ENCODE data around the gene HOXA5.
A peak's percentile ranks its signal among the peaks of the same experiment; 100 is the strongest.

Gene HOXA5

DNA sequence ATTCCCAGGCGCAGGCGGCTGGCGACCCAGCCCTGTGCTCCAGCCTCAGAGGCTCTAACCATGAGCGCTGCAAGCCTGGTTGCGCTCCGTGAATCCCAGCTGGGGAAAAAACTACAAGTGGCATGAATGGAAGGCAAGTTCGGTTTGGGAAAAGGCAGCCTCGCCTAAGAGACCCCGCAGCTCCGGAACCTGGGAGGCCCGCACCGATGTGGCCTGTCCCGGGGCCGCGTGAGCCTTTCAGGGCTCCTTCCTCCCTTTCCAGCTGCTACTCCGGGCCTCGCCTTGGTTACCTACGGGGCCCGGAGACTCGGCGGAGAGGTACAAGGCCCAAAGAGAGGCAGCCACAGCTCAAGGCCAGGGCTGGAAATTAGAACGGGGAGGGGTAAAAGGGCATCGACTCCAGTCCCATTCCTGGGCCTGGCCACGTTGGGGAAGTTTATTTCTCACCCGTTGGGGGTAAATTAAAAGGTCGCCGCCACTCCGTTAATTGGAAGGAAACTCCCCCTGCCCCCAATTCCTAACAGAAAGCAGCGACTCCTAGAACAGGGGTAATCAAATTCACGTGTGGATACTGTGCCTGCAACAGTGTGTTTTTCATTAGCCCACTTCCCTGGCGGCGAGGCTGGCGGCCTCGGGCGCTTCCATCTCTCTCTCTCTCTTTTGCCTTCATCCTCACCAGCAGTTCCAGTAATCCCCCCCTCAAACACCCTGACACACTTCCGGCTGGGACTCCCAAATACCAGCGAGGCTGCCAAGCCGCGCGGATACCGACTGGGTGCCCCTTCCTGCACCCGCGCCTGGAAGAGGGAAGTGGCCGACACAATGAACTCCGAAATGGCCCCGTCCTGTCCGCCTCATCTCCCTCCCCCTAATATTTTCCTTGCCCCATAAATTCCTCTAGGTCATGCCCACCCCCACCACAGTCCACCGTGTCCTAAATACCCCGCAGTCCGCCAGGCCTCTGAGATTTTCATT, 23.3 kb upstream of the HOXA5 start (continued):
- TF ChIP-seq ZNF133 (tag by site-specific recombination; IDR thresholded peaks at IDR 0.05) = no peak
- no peak for TF ChIP-seq YY2 (tag by site-specific recombination; IDR thresholded peaks at IDR 0.05)
- peak; percentile 51; the same call in 1 of the 2 replicates for TF ChIP-seq ZNF366 (tag by site-specific recombination; conservative IDR thresholded peaks at IDR 0.05)
- no peak for TF ChIP-seq ZNF623 (tag by site-specific recombination; IDR thresholded peaks at IDR 0.05)
- no peak for TF ChIP-seq ZNF629 (tag by site-specific recombination; IDR thresholded peaks at IDR 0.05)
- TF ChIP-seq ZNF324 (tag by site-specific recombination; IDR thresholded peaks at IDR 0.05) = no peak
- no peak for TF ChIP-seq ZNF639 (tag by site-specific recombination; IDR thresholded peaks at IDR 0.05)
- no peak for TF ChIP-seq ZNF426 (tag by site-specific recombination; IDR thresholded peaks at IDR 0.05)
- TF ChIP-seq ZNF211 (tag by site-specific recombination; IDR thresholded peaks at IDR 0.05; ENCODE audit: low read depth) = no peak
- peak; percentile 93 for TF ChIP-seq PRDM10 (tag by site-specific recombination; IDR thresholded peaks at IDR 0.05)
- TF ChIP-seq AEBP2 (tag by site-specific recombination; IDR thresholded peaks at IDR 0.05; ENCODE audit: borderline replicate concordance) = no peak

DNA sequence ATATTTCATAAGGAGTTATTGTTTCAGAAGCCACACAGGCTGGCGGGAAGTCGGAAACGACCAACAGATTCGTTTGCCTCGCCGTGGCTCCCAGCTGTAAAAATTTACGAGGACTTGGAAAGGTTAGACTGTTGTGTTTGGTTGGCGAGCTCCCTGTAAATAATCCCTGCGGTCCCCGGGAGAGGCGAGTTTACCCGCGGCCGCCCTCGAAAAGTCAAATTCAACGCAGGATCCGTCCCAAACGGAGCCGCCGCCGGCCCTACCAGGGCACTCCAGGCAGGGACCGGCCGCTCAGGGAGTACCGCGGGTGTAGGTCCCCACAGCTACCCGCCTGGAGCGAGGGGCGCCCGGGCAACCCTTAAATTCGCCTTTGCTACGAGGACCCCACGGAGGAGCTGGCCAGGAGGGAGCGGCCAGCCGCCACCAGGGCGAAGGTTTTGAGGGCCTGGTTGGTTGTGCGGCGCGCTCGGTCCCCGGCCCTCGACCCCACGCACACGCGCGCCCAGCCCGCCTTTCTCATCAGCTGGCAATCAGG, 22.6 kb upstream of the HOXA5 start:
- CTCF ChIA-PET = interaction anchor here (0.6 to 1.4 kb wide), 2 partner anchors 12 to 28 kb away, joined by 3 read pairs; no protein-coding TSS in a partner anchor
- H3K36me3 ChIP-seq (ENCODE audit: control insufficient read depth in 2 of 2, insufficient read depth in 1 of 2, low read length in 2 of 2) = peaks cover 23 to 42% of the 10 kb centered on the region in 2 experiments
- H3K4me1 ChIP-seq (ENCODE audit: control insufficient read depth, insufficient read depth, low read length) = peaks cover 7% of the 10 kb centered on the region
- H3K4me3 ChIP-seq (ENCODE audit: low read depth, low read length) = peak overlapping the region; percentile 76
- POLR2A ChIA-PET = interaction anchor here (0.6 to 2.5 kb wide), 12 partner anchors 9 to 1304 kb away, joined by 3 to 21 read pairs (median 5); partner anchors contain the start of genes HOXA11 and HOXA5
- H3K9me3 ChIP-seq (ENCODE audit: control insufficient read depth, insufficient read depth, low read depth, low read length) = no peaks in the 10 kb centered on the region
- H3K27ac ChIP-seq (ENCODE audit: extremely low read depth, low read depth, low read length) = peak overlapping the region; percentile 100
- TF ChIP-seq, protein P1, sequence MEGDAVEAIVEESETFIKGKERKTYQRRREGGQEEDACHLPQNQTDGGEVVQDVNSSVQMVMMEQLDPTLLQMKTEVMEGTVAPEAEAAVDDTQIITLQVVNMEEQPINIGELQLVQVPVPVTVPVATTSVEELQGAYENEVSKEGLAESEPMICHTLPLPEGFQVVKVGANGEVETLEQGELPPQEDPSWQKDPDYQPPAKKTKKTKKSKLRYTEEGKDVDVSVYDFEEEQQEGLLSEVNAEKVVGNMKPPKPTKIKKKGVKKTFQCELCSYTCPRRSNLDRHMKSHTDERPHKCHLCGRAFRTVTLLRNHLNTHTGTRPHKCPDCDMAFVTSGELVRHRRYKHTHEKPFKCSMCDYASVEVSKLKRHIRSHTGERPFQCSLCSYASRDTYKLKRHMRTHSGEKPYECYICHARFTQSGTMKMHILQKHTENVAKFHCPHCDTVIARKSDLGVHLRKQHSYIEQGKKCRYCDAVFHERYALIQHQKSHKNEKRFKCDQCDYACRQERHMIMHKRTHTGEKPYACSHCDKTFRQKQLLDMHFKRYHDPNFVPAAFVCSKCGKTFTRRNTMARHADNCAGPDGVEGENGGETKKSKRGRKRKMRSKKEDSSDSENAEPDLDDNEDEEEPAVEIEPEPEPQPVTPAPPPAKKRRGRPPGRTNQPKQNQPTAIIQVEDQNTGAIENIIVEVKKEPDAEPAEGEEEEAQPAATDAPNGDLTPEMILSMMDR (tag by site-specific recombination; IDR thresholded peaks at IDR 0.05) = 0 out of 2 replicates have a peak, but pooled peaks have one; percentile 9
- TF ChIP-seq ZNF184 (tag by site-specific recombination; IDR thresholded peaks at IDR 0.05) (no peak), ZNF157 (tag by site-specific recombination; IDR thresholded peaks at IDR 0.05) (no peak), ZFHX2 (tag by site-specific recombination; conservative IDR thresholded peaks at IDR 0.05) (no peak), ZNF19 (tag by site-specific recombination; IDR thresholded peaks at IDR 0.05; ENCODE audit: low read depth) (no peak), ZNF350 (tag by site-specific recombination; IDR thresholded peaks at IDR 0.05) (no peak), GFI1B (tag by site-specific recombination; IDR thresholded peaks at IDR 0.05) (no peak), ZNF544 (tag by site-specific recombination; IDR thresholded peaks at IDR 0.05) (no peak), ZNF223 (tag by site-specific recombination; IDR thresholded peaks at IDR 0.05) (no peak), ZSCAN23 (tag by site-specific recombination; IDR thresholded peaks at IDR 0.05) (no peak), ZBTB8A (tag by site-specific recombination; IDR thresholded peaks at IDR 0.05) (0 out of 2 replicates have a peak, but pooled peaks have one; percentile 9), GLIS2 (tag by site-specific recombination; IDR thresholded peaks at IDR 0.05) (peak; percentile 70), BCL6B (tag by site-specific recombination; IDR thresholded peaks at IDR 0.05) (no peak), ZNF140 (tag by site-specific recombination; IDR thresholded peaks at IDR 0.05) (no peak), ZNF423 (tag by site-specific recombination; IDR thresholded peaks at IDR 0.05) (no peak; the same call in 1 of the 2 replicates), OSR2 (tag by site-specific recombination; IDR thresholded peaks at IDR 0.05) (peak; percentile 99)
